Measurements from ENCODE around the gene B9D1. TPM values are rescaled to one million over a fixed set of nuclear protein-coding genes. Genes with fewer than 3 reads are reported as not detected.

B9D1 gene
- polyA plus RNA-seq, 1 of the 3 experiments (the other 2 are of a cell fraction), result 81.6 TPM

DNA sequence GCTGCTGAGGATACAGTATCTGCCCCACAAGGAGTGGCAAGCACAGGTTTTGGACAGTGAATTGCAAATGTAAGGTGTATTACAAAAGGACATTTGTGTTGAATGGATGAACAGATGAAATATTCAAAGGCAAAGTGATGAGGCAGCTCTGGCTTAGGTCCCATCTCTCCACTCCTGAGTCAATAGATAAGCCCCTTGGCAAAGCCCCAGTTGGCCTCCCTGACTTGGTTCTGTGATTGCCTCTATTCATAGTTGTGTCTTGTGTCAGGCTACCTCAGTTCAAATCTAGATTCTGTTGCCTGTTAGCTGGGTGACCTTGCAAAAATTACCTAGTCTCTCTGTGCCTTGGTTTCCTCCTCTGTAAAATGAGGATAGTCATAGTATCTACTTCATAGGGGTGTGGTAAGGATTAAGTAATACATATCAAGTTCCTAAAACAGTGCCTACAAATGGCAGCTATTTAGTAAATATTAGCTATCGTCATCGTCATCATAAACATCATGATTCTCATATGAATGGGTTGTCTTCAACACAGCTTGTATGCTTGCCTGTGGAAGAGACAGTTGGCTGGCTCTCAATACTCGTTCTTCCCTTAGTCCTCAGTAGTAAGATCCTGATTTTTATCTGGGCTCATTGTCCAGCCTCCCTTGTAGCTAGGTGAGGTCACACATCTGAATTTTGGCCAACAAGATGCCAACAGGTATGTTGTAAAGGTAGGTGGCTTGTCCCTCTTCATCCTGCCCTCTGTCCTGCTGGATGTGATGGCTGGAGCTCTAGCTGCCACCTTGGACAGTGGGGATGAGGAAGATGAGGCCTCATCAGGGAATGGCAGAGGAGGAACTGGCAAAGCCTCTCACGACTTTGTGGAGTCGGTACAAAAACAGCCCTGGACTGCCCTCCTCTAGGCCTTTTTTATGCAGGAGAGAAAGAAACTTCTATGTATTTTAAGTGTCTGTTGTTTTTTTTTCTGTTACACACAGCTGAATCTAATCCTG, 26.6 kb upstream of the B9D1 start:
- TF ChIP-seq RXRA (IDR thresholded peaks at IDR 0.05; ENCODE audit: borderline replicate concordance, low read depth) (peak; percentile 15; the same call in 1 of the 2 replicates), EP300 (IDR thresholded peaks at IDR 0.05; ENCODE audit: borderline replicate concordance in 1 of 2, low read depth in 1 of 2, low read length in 1 of 2) (peak in 1 of 2 experiments; percentile 71; a peak in 1 of 4 replicates), TCF12 (IDR thresholded peaks at IDR 0.05) (peak; percentile 73), NFIC (IDR thresholded peaks at IDR 0.05; ENCODE audit: borderline replicate concordance) (peak; percentile 91), GABPA (IDR thresholded peaks at IDR 0.05; ENCODE audit: low read depth) (no peak), POLR2AphosphoS5 (IDR thresholded peaks at IDR 0.05; ENCODE audit: low read depth, low read length) (peak; percentile 27; the same call in 1 of the 2 replicates), JUND (IDR thresholded peaks at IDR 0.05) (0 out of 2 replicates have a peak, but pooled peaks have one; percentile 22), TAF1 (IDR thresholded peaks at IDR 0.05; ENCODE audit: borderline replicate concordance, low read depth, low read length) (no peak), GATA2 (CRISPR knock-in tag; IDR thresholded peaks at IDR 0.05) (0 out of 2 replicates have a peak, but pooled peaks have one; percentile 3), TEAD4 (IDR thresholded peaks at IDR 0.05; ENCODE audit: borderline replicate concordance, insufficient read depth) (no peak), FOXM1 (IDR thresholded peaks at IDR 0.05; ENCODE audit: low read depth) (no peak), SIN3A (IDR thresholded peaks at IDR 0.05; ENCODE audit: borderline replicate concordance, low read depth, low read length) (no peak)
- TF ChIP-seq, protein P1, sequence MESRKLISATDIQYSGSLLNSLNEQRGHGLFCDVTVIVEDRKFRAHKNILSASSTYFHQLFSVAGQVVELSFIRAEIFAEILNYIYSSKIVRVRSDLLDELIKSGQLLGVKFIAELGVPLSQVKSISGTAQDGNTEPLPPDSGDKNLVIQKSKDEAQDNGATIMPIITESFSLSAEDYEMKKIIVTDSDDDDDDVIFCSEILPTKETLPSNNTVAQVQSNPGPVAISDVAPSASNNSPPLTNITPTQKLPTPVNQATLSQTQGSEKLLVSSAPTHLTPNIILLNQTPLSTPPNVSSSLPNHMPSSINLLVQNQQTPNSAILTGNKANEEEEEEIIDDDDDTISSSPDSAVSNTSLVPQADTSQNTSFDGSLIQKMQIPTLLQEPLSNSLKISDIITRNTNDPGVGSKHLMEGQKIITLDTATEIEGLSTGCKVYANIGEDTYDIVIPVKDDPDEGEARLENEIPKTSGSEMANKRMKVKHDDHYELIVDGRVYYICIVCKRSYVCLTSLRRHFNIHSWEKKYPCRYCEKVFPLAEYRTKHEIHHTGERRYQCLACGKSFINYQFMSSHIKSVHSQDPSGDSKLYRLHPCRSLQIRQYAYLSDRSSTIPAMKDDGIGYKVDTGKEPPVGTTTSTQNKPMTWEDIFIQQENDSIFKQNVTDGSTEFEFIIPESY (IDR thresholded peaks at IDR 0.05; ENCODE audit: borderline replicate concordance, low read depth), result no peak
- TF ChIP-seq, protein P2, sequence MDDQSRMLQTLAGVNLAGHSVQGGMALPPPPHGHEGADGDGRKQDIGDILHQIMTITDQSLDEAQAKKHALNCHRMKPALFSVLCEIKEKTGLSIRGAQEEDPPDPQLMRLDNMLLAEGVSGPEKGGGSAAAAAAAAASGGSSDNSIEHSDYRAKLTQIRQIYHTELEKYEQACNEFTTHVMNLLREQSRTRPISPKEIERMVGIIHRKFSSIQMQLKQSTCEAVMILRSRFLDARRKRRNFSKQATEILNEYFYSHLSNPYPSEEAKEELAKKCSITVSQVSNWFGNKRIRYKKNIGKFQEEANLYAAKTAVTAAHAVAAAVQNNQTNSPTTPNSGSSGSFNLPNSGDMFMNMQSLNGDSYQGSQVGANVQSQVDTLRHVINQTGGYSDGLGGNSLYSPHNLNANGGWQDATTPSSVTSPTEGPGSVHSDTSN (IDR thresholded peaks at IDR 0.05), result peak; percentile 48; the same call in 1 of the 2 replicates
- TF ChIP-seq, protein P3, sequence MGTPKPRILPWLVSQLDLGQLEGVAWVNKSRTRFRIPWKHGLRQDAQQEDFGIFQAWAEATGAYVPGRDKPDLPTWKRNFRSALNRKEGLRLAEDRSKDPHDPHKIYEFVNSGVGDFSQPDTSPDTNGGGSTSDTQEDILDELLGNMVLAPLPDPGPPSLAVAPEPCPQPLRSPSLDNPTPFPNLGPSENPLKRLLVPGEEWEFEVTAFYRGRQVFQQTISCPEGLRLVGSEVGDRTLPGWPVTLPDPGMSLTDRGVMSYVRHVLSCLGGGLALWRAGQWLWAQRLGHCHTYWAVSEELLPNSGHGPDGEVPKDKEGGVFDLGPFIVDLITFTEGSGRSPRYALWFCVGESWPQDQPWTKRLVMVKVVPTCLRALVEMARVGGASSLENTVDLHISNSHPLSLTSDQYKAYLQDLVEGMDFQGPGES (IDR thresholded peaks at IDR 0.05; ENCODE audit: low read depth, low read length), result no peak
- TF ChIP-seq, protein P4, sequence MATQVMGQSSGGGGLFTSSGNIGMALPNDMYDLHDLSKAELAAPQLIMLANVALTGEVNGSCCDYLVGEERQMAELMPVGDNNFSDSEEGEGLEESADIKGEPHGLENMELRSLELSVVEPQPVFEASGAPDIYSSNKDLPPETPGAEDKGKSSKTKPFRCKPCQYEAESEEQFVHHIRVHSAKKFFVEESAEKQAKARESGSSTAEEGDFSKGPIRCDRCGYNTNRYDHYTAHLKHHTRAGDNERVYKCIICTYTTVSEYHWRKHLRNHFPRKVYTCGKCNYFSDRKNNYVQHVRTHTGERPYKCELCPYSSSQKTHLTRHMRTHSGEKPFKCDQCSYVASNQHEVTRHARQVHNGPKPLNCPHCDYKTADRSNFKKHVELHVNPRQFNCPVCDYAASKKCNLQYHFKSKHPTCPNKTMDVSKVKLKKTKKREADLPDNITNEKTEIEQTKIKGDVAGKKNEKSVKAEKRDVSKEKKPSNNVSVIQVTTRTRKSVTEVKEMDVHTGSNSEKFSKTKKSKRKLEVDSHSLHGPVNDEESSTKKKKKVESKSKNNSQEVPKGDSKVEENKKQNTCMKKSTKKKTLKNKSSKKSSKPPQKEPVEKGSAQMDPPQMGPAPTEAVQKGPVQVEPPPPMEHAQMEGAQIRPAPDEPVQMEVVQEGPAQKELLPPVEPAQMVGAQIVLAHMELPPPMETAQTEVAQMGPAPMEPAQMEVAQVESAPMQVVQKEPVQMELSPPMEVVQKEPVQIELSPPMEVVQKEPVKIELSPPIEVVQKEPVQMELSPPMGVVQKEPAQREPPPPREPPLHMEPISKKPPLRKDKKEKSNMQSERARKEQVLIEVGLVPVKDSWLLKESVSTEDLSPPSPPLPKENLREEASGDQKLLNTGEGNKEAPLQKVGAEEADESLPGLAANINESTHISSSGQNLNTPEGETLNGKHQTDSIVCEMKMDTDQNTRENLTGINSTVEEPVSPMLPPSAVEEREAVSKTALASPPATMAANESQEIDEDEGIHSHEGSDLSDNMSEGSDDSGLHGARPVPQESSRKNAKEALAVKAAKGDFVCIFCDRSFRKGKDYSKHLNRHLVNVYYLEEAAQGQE (IDR thresholded peaks at IDR 0.05; ENCODE audit: low read depth, low read length), result 0 out of 2 replicates have a peak, but pooled peaks have one; percentile 38
- TF ChIP-seq, protein P5, sequence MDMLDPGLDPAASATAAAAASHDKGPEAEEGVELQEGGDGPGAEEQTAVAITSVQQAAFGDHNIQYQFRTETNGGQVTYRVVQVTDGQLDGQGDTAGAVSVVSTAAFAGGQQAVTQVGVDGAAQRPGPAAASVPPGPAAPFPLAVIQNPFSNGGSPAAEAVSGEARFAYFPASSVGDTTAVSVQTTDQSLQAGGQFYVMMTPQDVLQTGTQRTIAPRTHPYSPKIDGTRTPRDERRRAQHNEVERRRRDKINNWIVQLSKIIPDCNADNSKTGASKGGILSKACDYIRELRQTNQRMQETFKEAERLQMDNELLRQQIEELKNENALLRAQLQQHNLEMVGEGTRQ (IDR thresholded peaks at IDR 0.05; ENCODE audit: borderline replicate concordance, low read depth, low read length), result no peak
- H3K79me2 ChIP-seq (ENCODE audit: insufficient read depth), result peaks cover 24% of the 10 kb centered on the region
- H3K4me1 ChIP-seq (ENCODE audit: control insufficient read depth in 1 of 2, insufficient read depth in 2 of 2, low read depth in 1 of 2, low read length in 1 of 2), result peaks cover 51 to 76% of the 10 kb centered on the region in 2 experiments
- H3K27ac ChIP-seq (ENCODE audit: low read depth in 2 of 2, low read length in 1 of 2), result peak overlapping the region; percentile 98 to 99; a peak in 3 of 4 replicates
- H3K9me2 ChIP-seq, result no peaks in the 10 kb centered on the region
- 91% methylated on average over 5 of the region's 5 CpGs for WGBS (ENCODE audit: low lambda C conversion rate)
- no peak for DNase-seq
- H3K27me3 ChIP-seq (ENCODE audit: insufficient read depth), result no peaks in the 10 kb centered on the region
- H3K4me3 ChIP-seq (ENCODE audit: low read depth in 2 of 2, low read length in 1 of 2), result no peak overlapping the region
- H3F3A ChIP-seq (replicated peaks; ENCODE audit: insufficient read depth), result peaks cover 40% of the 10 kb centered on the region
- H4K20me1 ChIP-seq (ENCODE audit: insufficient read depth), result 0 out of 2 replicates have a peak, but pooled peaks cover 5% of the 10 kb centered on the region
- H3K36me3 ChIP-seq (replicated peaks in 1 of 2; ENCODE audit: control insufficient read depth in 1 of 2, insufficient read depth in 2 of 2, low read length in 1 of 2), result peaks cover 5 to 11% of the 10 kb centered on the region in 2 experiments
- peak overlapping the region; percentile 92 for H3K4me2 ChIP-seq
- no peak overlapping the region for H2AFZ ChIP-seq (ENCODE audit: low read depth)
- H3K9ac ChIP-seq, result no peak overlapping the region
- POLR2A ChIA-PET, result interaction anchor here (0.8 to 1.1 kb wide), 3 partner anchors 10 to 12 kb away, joined by 3 to 4 read pairs (median 4); partner anchors contain the start of gene MAPK7
- H3K9me3 ChIP-seq, result no peaks in the 10 kb centered on the region
- CTCF ChIA-PET, result interaction anchor here (0.7 to 7.2 kb wide), 9 partner anchors 8 to 59 kb away, joined by 3 to 56 read pairs (median 4); partner anchors contain the start of genes B9D1 and MAPK7

Data from SK-N-SH (cell line).